SK-N-SH treated with all-trans-retinoic acid at 6 μM for 48 hours (cell line): Measurements from ENCODE around the gene CISD3.

ENCODE experiments used
- ARNTL ChIP-seq: fragments of 450-650 bp; formaldehyde crosslinking; IDR thresholded peaks from 2 replicates; pipeline ENCODE4 v1.5.0; 2020; ENCODE audit warnings: low read depth, mild to moderate bottlenecking, moderate library complexity, borderline replicate concordance
- ISL1 ChIP-seq: fragments of 250-450 bp; sonication (Bioruptor Pico); IDR thresholded peaks from 2 replicates; pipeline ENCODE4 v2.1.2; 2022; ENCODE audit warnings: mild to moderate bottlenecking, moderate library complexity
- TCF4 ChIP-seq: fragments of 250-450 bp; sonication (Bioruptor Pico); IDR thresholded peaks from 2 replicates; pipeline ENCODE4 v1.8.0; 2021; ENCODE audit warnings: mild to moderate bottlenecking, moderate library complexity, borderline replicate concordance
- ZFP30 ChIP-seq: fragments of 450-650 bp; formaldehyde crosslinking; IDR thresholded peaks from 2 replicates; pipeline ENCODE4 v1.5.0; 2022; ENCODE audit warnings: mild to moderate bottlenecking, moderate library complexity
- ZNF70 ChIP-seq: fragments of 450-650 bp; formaldehyde crosslinking; IDR thresholded peaks from 2 replicates; pipeline ENCODE4 v1.5.0; 2020; ENCODE audit warnings: mild to moderate bottlenecking, moderate library complexity
- ZNF8 ChIP-seq: fragments of 450-650 bp; formaldehyde crosslinking; IDR thresholded peaks from 2 replicates; pipeline ENCODE4 v1.5.0; 2020; ENCODE audit warnings: mild to moderate bottlenecking, moderate library complexity

DNA sequence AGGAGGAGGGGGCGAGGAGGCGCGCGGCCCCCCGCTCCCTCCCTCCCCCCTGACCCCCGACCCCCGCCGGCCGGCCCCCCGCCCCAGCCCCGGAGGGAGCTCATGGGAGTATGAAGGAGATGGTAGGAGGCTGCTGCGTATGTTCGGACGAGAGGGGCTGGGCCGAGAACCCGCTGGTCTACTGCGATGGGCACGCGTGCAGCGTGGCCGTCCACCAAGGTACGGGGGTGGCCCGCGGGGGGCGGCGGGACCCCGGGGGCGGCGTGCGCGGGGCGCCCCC is 24.7 kb upstream of the CISD3 start:
- TF ChIP-seq ZNF70 (no peak), TCF4 (no peak), ZFP30 (CRISPR knock-in tag) (no peak), ISL1 (no peak), ZNF8 (CRISPR knock-in tag) (no peak), ARNTL (CRISPR knock-in tag) (no peak)
